Activated CD4-positive, alpha-beta T cell treated with anti-CD3 and anti-CD28 coated beads for 4 hours (primary cell): ENCODE measurements around the gene MYBPC2.

Experiments
- DNase-seq, 2 donors: peaks; one replicate each; pipeline ENCODE4 v3.0.0-alpha.2; 2020

Gene MYBPC2

GRCh38 chr19:50412419-50412818 lies 20.3 kb upstream of the MYBPC2 start:
- DNase-seq: no peak

- no peak for DNase-seq
Measured at GRCh38 chr19:50413096-50413495, 19.6 kb upstream of the MYBPC2 start.

- DNase-seq: no peak
Measured at GRCh38 chr19:50413531-50413930, 19.2 kb upstream of the MYBPC2 start.

GRCh38 chr19:50414864-50415660 lies 17.6 kb upstream of the MYBPC2 start:
- peak; percentile 64 to 77 for DNase-seq

- DNase-seq: no peak
Measured at GRCh38 chr19:50415661-50416033, 17.0 kb upstream of the MYBPC2 start.

GRCh38 chr19:50416034-50416977 lies 16.4 kb upstream of the MYBPC2 start:
- no peak for DNase-seq

- DNase-seq: no peak
Measured at GRCh38 chr19:50417111-50418081, 15.3 kb upstream of the MYBPC2 start.

GRCh38 chr19:50418176-50419021 lies 14.3 kb upstream of the MYBPC2 start, which contains the start of gene SPIB:
Gene SPIB (plus strand): TSS chr19:50418938. CDS start chr19:50418963, 25 bp downstream.
- DNase-seq: no peak

- no peak for DNase-seq
Measured at GRCh38 chr19:50419022-50419579, 13.6 kb upstream of the MYBPC2 start.

GRCh38 chr19:50419580-50420035 lies 13.1 kb upstream of the MYBPC2 start:
- no peak for DNase-seq

- DNase-seq: no peak
Measured at GRCh38 chr19:50420127-50420526, 12.6 kb upstream of the MYBPC2 start.

- DNase-seq: no peak
Measured at GRCh38 chr19:50420808-50421207, 11.9 kb upstream of the MYBPC2 start.

GRCh38 chr19:50422397-50423278 lies 10.1 kb upstream of the MYBPC2 start:
- DNase-seq: no peak

GRCh38 chr19:50423279-50424113 lies 9.2 kb upstream of the MYBPC2 start:
- DNase-seq: no peak

- no peak for DNase-seq
Measured at GRCh38 chr19:50425581-50425980, 7.1 kb upstream of the MYBPC2 start.

- DNase-seq: no peak
Measured at GRCh38 chr19:50427318-50427925, 5.3 kb upstream of the MYBPC2 start.

GRCh38 chr19:50427997-50428425 lies 4.7 kb upstream of the MYBPC2 start:
- peak in 1 of 2 donors; percentile 32 for DNase-seq

GRCh38 chr19:50428772-50429463 lies 3.8 kb upstream of the MYBPC2 start:
- DNase-seq: no peak
